Gastroesophageal sphincter (tissue), 3 donors: ENCODE data around the gene MYH14.

Source experiments
- CTCF ChIP-seq, 4 experiments: fragments of 200-600 bp in 2 of 4; fragments of 450-650 bp in 2 of 4; sonication (generic) in 1 of 4; IDR thresholded peaks; one replicate each; pipeline ENCODE4 v1.5.1; 2017 to 2019; ENCODE audit warnings: antibody characterized with exemption in 4 of 4, mild to moderate bottlenecking in 2 of 4, moderate library complexity in 2 of 4
- POLR2AphosphoS5 ChIP-seq: sonication (generic); formaldehyde crosslinking; IDR thresholded peaks from one replicate; pipeline ENCODE4 v1.6.1; 2017; ENCODE audit warnings: antibody characterized with exemption

- no peak for TF ChIP-seq CTCF (IDR thresholded peaks at IDR 0.05)
- TF ChIP-seq POLR2AphosphoS5, result no peak
Observed at GRCh38 chr19:50276370-50277063, 73.1 kb downstream of the MYH14 start.
